ENCODE measurements around the gene RAD18.

Gene RAD18

DNA sequence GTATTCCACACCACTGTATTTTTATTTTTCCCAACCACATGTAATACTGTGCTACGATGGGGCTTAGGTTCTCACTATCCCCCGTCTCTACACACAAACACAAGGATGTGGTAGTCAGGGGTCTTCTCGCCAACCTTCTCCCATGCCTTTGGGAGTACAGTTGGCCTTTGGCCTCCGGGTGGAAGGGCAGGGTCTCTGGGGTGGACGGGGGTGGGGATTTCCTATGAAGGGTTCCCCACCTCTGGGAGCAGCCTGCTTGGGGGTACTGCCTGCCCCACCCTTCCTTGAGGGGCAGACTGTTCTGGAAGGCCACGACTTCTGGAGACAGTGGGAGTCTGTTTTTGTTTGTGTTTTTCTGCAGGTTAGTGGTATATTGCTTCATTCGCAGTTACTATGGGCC lies 21.3 kb upstream of the RAD18 start:
- DNase-seq, result no peak

DNA sequence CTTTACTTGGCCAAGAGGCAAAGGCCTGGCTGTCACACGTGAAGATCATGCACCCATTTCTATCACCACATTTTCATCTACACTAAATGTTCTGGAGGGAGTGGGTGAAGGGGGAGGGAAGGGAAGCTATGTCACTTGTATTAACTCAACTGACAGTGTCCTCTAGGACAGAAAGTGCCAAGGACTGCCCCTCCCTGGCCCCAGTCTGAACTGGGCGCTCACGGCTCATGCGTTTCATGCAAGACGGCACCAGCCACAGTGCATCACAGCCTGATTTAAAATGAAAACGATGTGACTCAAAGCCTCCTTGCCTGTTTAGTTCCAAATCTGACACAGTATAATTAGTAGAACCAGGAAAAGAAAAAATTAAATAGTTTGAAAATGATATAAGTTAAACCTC lies 20.8 kb upstream of the RAD18 start:
- no peak for DNase-seq

DNA sequence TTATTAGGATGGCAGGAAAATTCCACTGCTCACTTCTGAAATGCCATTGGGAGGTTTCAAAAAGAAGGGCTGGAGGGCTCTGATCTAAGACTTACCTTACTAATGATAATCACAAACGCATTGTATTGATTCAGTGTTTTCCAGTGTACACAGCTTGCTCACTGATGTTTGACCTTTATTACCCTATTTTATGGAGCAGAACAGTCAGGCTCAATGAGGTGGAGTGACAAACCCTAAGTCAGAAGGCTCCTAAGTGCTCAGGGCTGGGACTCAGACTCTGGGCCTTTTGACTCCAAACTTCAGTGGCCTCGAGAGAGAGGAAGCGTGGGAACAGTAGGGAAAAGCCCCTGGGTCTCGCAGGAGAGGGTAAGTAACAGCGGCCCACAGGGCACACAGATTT lies 20.3 kb upstream of the RAD18 start:
- DNase-seq, result no peak

DNA sequence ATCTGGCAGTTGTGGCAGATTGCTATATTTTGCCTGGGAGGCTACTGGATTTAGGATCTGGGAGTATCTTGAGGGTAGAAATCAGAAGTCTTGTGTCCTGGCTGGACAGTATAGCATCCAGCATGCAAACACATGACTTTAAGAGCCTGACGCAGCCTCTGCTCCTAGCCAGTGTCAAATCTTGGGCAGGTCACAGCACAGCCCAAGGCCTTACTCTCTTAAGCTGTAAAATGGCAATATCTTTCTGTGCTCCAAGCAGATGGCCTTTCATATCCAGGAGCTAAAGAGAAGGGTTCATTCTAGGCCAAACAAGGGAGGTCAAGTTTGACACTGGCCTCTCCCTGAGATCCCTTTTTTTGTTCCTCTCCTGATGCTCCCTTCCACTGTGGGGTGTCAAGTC lies 19.8 kb upstream of the RAD18 start:
- DNase-seq, result no peak

DNA sequence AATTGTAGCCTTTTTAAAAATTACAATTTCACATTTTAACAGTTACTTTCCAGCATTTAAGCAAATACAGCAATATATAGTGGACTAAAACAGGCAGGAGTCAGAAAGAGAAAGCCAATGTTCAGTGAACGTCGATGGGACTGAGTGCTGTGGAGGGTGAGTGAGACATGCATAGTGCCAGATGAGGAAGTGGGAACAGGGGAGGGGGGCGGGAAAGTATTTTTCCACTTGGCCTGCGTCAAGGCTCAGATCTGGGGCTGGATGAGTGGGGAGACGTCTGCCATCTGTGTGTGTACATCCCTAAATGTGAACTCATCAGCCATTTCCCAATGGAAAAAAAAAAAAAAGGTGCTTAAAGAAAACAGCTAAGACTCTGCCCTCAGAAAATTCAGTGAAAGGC lies 19.2 kb upstream of the RAD18 start:
- DNase-seq, result no peak

DNA sequence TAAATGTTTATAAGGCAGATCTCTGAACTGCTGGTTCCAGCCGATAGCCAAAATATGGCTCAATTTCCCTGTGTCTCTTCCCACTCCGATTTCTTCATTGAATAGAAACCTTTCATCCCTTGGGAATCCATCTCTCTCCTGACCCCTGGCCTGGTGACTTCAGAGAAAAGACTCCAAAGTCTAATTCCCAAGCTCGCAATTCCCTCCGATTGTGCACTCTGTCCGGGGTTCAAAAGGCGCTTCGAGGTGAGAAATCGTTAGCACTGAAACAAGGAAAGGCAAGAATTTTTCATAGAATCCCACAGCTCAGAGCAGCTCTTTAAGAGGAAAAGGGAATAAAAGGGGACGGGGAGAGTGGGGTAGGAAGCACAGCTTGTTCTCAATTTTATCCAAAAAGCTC lies 18.4 kb upstream of the RAD18 start:
- DNase-seq, result no peak

DNA sequence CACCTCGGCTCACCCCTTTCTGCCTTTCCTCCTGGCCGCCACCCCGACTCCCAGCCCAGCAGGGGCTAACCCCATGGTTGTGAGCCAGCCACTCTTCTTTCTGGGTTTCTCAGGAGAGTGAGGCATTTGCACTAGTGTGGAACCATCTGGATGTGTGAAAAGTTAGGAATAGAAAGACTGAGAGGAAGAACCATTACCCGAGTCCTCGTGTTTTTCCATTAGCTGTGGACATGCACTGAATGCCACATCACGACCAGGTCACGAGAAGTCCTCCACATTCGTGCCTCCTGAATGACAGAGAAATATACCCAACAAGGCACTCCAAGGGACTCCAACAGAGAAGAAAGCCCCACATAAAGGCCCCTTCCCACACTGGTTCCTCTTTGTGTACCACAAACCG lies 18.0 kb upstream of the RAD18 start:
- DNase-seq, result no peak

DNA sequence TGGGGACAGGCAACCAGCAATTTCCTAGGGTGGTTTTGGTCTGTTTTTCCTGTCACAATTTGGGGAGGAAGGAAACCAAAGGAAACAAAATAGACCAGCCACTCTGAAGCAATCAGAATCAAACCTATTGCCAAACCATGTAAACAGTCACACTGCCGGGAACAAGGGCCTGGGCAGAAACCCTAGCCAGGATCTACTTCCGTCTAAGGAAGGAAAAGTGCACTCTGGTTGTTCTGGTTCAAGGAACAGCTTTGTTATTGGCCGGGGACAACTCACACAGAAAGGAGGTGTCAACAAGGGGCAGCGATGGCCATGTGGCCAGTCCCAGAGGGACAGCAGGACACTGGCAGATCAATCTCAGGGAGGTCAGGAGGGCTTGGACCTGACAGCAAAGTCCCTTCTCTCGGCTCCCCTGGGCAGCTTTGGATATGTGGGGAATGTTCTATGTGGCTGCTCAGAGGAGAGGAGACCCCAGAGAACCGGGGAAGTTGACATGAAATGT lies 17.5 kb upstream of the RAD18 start:
- DNase-seq, result peak; percentile 5

DNA sequence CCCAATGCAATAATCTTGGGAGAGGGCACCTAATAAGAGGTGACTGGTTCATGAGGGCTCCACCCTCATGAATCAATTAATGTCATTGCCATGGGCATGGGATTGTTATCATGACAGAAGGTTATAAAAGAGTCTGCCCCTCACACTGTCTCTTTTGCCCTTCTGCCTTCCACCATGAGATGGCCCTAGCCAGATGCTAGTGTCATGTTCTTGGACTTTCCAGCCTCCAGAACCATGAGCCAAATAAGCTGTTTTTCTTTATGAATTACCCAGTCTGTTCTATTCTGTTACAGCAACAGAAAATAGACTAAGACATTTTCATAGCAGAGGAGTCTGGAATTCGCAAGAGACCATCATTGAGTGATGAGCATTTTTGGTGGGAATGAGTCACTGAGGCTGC lies 16.0 kb upstream of the RAD18 start:
- no peak for DNase-seq

DNA sequence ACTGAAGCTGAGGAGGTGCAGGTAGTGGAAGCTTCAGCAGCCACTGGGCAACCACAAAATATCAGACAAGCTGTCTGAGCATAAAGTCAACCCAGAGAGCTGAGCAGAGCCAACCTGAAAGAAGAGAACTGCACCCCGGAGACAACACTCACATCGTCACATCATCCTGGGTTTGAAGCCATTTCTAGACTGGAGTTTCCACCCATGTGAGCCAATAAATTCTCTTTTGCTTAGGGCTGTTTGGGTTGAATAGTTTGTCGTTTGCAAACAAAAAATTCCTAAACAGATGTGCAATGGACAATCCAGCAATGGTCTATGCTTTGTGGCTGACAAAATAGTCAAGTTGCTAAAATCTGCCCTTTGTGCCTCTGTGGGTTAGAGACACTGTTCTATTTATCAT lies 15.3 kb upstream of the RAD18 start:
- no peak for DNase-seq

DNA sequence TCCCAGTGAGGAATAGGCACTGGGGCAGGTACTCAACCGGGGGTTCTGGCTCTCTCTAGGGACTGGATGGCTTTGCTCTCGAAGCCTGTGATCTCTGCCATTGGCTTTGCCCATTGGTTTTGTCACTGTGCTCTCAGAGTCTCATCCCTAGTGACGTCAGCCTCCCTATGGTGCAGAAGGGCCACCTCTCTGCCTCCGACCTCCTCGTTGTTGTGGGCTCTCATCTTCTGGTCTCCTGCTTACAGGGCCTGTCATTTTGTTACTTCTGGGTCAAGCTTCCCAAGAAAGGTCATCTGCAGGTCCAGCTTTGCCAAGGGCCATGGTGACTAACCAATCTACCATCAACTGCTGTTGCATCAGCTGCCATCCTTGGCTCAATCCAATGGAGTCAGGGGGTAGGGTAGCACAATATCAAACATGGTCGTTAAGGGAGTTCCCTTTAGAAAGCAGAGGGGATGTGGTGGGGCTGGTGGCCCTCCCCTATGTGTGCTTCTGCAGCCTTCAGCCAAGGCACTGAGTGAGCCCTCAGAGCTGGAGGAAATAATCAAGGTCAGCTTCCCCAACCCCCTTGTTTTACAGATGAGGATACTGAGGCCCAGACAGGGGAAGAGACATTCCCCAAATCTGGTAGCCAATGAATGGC lies 13.4 kb upstream of the RAD18 start:
- no peak for DNase-seq

DNA sequence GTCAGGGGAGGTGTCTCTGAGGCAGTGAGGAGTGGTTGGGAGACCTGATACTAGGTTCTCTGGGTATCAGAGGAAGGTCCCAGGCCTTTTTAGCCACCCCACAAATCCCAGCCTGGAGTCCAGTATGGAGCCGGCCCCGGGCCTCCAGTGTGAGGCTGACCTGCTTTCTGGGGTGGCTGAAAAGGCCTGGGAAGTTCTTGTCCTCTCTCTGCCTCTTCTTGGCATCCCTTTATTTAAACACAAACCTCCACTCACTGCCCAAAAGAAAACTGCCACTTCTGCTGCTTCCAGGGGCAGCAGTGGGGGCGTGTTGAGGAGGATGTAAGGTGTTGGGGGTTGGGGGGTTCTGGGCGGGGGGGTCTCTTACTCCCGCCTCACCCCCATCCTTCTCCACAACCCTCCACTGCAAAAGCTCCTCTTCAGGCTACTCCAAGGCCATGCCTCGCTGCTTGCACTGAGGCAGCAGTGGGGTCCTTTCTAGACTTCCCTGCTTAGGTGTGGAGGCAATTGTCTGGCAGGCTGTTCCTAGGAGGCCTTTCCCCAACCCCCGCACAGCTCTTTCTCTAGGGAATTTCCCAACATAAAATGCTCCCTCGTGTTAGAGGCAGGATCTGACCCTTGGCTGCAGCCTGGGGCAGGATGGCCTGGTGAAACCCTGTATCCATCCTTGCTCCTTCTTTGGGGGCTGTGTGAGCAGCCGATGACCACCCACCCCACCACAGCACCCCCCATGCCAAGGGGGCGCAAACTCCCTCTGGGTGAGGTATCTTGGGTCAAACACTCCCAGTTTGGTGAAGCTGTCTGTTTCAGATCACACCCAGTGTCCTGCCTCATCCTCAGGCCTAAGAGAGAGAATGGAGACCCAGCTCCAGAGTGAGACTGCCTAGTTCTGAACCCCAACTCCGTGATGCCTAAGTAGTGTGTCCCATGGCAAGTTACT lies 12.1 kb upstream of the RAD18 start:
- no peak for DNase-seq

DNA sequence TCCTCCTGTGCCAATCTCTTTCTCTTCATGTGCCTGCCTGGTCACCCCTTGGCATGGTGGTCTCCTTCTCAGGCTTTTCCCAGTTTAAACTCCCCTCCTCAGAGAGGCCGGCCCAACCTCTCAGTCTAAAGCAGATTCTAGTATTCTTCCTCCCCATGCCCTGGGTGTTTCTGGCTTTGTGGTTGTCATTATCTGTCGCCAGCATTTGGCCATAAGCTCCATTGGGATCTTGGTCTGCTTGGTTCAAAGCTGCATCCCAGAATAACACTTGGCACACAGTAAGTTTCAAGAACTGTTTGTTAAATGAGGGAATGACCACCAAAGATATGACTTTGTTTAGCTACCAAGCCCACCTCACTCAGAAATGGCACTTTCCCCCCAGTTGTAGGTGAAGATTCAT lies 11.2 kb upstream of the RAD18 start:
- DNase-seq, result no peak

DNA sequence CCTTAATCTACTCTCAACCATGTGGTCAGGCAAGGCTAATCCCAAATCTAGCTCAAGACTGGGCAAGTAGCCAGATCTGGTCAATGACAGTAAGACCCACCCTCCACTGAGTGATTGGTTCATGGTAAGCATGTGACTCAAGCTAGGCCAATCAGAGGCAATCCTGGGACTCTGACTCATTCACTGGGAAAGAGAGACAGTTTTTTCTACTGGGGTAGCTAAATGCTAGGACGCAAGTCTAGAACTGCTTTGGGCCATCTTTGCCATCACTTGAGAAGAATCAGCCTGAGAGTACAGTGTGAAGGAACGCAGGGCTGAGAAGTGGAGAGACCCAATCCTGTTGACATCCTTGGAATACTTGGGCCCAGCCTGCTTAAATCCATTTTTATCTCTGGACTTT lies 9.4 kb upstream of the RAD18 start:
- DNase-seq, result no peak

DNA sequence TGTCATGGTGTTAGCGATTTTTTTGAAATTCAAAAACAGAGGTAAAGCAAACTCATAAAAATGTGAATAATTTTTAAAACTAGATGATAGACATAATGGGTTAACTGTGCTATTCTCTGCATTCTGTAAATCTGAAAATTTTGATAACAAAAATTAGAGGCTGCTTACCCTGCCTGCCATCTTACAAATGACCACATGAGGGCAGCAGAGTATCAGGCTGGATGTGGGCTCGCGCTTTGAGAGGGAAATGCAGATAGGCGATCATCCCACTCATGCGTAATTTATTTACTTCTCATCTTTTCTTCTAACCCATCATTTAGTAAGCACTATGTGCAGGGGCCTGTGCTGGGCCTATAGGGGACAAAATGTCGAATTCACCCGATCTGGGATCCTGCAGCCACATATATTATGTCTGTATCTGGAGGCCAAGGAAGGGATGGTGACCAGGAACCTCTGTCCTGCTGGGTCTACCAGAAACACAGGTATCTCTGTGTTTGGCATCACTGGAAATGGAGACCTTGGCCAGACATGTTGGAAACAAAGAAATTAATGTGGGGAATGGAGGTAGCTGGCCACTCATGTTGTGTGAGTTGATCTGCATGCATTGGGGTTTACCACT lies 7.8 kb upstream of the RAD18 start:
- no peak for DNase-seq

DNA sequence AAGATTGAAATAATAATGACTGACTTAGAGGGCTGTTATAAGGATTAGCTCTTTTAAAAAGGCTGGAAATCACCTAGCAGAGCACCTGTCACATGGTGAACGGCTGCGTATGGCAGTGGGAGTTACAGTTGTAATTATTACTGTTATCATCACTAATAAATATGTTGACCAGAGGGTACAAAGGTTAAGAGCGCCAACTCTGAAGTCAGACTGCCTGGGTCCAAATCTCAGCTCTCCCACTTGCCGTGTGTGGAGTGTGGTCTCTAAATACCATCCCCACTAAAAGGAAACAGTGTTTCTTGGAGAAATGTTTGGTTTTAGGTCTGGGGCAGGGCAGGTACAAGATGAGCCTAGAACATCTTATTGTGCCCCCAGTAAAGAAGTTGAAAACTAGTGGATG lies 6.0 kb upstream of the RAD18 start:
- no peak for DNase-seq

DNA sequence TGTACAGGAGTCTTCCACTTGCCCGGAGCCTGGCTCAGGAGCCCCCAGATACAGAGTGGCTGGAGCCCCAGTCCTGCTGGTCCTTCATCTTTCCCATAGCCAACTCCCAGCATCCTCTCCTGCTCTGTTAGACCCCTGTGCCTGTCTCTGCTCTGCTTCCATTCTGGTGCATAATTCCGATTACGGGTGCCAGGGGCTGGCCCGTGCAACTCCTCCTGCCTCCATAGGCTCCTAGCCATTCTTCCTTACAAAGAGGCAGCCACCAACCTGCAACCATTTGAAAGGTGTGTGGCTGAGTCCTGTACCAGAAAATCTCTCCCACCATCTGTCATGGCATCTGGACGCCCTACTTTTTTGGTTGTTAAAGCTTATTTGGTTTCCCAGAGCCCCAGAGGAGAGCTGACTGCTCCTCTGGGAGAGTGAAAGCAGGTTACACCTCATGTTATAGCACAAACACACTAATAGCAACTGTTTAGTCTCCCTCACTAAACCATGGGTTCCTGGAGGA lies 5.2 kb upstream of the RAD18 start:
- DNase-seq, result no peak

DNA sequence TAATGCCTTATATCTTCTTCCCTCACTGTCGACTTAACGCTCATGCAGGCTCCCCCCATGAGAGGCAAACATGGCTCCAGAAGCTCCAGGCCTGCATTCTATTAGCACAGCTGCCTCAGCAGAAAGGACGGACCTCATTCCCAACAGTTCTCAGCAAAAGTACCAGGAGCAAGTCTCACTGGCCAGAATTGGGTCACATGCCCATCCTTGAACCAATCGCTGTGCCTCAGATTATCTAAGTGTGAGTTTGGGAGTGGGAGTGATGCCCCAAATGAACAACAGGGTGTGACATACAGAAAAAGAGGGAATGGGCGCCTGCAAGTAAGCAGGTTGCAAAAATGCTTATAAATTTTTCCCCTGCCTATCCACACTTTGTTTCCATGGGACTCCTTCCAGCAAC lies 4.3 kb upstream of the RAD18 start:
- DNase-seq, result no peak

DNA sequence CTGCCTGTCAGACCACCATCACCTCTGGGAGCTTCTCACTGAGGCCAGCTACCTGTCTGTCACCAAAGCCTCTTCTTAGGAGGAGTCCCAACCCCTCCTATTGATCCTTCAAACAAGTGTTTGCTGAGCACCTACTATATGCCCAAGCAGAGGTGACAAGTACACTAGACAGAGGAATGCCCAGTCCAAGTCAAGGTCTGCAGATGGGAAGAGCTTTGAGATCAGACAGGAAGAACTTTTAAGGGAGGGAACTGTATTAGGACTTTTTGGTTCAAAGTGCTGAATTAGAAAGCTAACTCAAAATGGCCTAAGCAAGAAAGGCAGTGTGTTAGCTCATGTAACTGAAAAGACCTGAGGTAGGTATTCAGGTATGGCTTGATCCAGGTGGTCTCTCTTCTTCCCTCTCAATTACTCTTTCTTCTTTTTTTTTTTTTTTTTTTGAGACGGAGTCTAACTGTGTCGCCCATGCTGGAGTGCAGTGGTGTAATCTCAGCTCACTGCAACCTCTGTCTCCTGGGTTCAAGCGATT lies 3.6 kb upstream of the RAD18 start:
- no peak for DNase-seq

DNA sequence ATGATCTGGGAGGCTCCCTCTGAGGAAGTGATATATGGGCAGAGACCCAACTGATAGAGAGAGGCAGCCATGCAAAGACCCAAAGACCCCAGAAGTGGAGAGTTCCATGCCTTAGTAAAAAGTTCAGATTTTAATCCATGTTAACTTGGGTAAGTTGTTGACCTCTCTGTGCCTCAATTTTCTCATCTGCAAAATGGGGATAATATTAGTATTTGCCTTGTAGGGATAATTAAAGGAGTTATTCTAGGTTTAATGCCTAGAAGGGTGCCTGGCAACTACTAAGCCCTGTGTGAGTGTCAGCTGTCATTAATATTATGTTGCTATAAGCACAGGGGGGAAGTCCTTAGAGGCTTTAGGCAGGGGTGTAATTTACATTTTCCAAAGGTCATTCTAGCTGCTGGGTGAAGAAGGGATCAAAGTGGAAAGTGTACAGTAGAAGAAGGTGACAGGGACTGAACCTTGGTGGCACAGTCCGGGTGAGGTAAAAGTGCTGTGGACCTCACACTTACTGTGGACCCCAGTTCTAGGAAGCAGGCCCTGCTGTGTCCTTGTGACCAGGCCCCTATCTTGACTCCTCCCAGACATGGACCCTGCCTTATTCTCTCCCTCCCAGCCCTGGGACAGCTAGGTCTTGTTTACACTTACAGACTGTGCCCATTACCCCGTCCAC lies 3.0 kb upstream of the RAD18 start:
- DNase-seq, result no peak

DNA sequence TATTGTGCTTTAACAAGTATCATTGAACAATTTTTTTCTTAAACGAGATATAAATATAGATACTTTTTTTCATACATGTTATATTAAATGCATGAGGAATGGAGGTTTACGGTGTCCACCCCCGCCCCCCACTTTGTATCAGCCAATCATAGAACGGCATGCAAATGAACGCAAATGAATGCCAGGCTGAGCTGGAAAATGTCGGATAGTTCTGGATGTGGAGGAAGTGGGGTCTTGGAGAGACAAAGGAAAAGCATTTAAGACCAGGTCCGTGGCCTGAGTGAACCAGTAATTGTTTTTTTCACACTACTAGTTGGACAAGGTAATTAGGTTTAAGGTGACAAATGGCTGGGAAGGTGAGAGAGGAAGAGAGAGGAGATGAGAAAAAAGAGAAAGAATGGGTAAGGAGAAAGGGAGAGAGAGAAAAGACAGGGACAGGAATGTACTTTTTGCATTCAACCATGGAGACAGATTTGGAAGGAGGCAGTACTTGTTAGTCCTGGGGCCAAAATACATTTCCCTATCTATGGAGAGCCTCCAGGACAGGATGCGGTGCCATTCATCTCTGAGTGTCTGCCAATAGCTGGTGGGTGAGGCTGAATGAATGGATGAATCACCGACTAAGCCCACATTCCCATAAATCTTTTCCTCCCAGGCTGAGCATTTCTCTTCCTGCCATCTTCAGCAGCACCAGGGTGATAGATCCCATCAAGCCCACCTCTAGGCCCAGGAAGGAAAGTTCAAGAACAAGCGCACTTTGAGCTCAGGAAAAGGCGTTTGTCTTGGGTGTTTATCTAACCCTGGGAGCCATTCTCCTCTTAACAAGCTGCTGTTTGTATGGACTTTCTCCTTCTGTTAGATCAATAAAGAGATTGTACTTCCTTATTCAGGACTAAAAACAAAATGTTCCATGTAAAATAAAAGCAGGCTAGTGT lies 1.4 kb upstream of the RAD18 start:
- no peak for DNase-seq
